IMR-90 (cell line): Measurements from ENCODE around the gene FBXO31.

ENCODE experiments used
- CEBPB ChIP-seq: IDR thresholded peaks from 2 replicates; pipeline ENCODE4 v1.6.1; 2012; ENCODE audit warnings: low read depth, low read length, improper control_type of control experiment
- CHD1 ChIP-seq: IDR thresholded peaks from 2 replicates; pipeline ENCODE4 v1.6.1; 2012; ENCODE audit warnings: low read depth, low read length, improper control_type of control experiment
- CTCF ChIP-seq: conservative IDR thresholded peaks from 2 replicates; pipeline ENCODE4 v1.5.1; 2012; ENCODE audit warnings: mild to moderate bottlenecking, low read depth, low read length, improper control_type of control experiment
- ELK1 ChIP-seq: fragments of 150-350 bp; IDR thresholded peaks from 2 replicates; pipeline ENCODE4 v1.6.1; 2016; ENCODE audit warnings: low read depth, mild to moderate bottlenecking, low read length, moderate library complexity, borderline replicate concordance
- MAFK ChIP-seq: IDR thresholded peaks from 2 replicates; pipeline ENCODE4 v1.6.1; 2012; ENCODE audit warnings: low read depth, low read length, improper control_type of control experiment
- NFE2L2 ChIP-seq: fragments of 150-350 bp; IDR thresholded peaks from 2 replicates; pipeline ENCODE4 v1.6.1; 2016; ENCODE audit warnings: low read depth, mild to moderate bottlenecking, low read length
- POLR2A ChIP-seq: IDR thresholded peaks from 2 replicates; pipeline ENCODE4 v1.6.1; 2012; ENCODE audit warnings: mild to moderate bottlenecking, low read depth, low read length
- RAD21 ChIP-seq: IDR thresholded peaks from 2 replicates; pipeline ENCODE4 v1.6.1; 2012; ENCODE audit warnings: low read length, improper control_type of control experiment
- RCOR1 ChIP-seq: IDR thresholded peaks from 2 replicates; pipeline ENCODE4 v1.6.1; 2012; ENCODE audit warnings: mild to moderate bottlenecking, low read length, improper control_type of control experiment; ENCODE audit not compliant: insufficient replicate concordance
- SMC3 ChIP-seq: fragments of 150-350 bp; IDR thresholded peaks from 2 replicates; pipeline ENCODE4 v1.6.1; 2016; ENCODE audit warnings: low read depth, mild to moderate bottlenecking, antibody characterized with exemption, low read length, moderate library complexity
- USF2 ChIP-seq: fragments of 150-350 bp; IDR thresholded peaks from 2 replicates; pipeline ENCODE4 v1.6.1; 2017; ENCODE audit warnings: mild to moderate bottlenecking, antibody characterized with exemption, low read length, low read depth

- TF ChIP-seq CTCF (no peak), SMC3 (no peak), RAD21 (no peak), POLR2A (no peak), NFE2L2 (no peak), USF2 (no peak), ELK1 (no peak), MAFK (no peak), CEBPB (no peak), RCOR1 (no peak), CHD1 (no peak)
These were observed 18.4 kb downstream of the FBXO31 start for GRCh38 chr16:87365021-87365713.
